Neural progenitor cell (in vitro differentiated cells): ENCODE data around the gene ZNF652. TPM values are rescaled to one million over a fixed set of nuclear protein-coding genes. Genes with fewer than 3 reads are reported as not detected.

Experiments
- DNase-seq: peaks from one replicate; pipeline ENCODE4 v3.0.0-alpha.2; 2016; ENCODE audit warnings: low spot score
- H2AFZ ChIP-seq: fragments of 200-600 bp; sonication (generic); replicated peaks from 2 replicates; pipeline ENCODE4 v1.6.1; 2016; ENCODE audit warnings: antibody characterized with exemption
- H3F3A ChIP-seq: fragments of 200-600 bp; sonication (generic); 2 replicates; pipeline ENCODE4 v1.6.1; 2016; ENCODE audit warnings: antibody characterized with exemption, low read depth
- H3K27ac ChIP-seq: fragments of 200-600 bp; sonication (generic); 2 replicates; pipeline ENCODE4 v1.5.1; 2016; ENCODE audit warnings: mild to moderate bottlenecking
- H3K27me3 ChIP-seq: fragments of 200-600 bp; sonication (generic); 2 replicates; pipeline ENCODE4 v1.6.1; 2016; ENCODE audit warnings: mild to moderate bottlenecking, moderate library complexity
- H3K36me3 ChIP-seq: fragments of 200-600 bp; sonication (generic); 2 replicates; pipeline ENCODE4 v1.5.1; 2016
- H3K4me1 ChIP-seq: fragments of 200-600 bp; sonication (generic); 2 replicates; pipeline ENCODE4 v1.6.1; 2016; ENCODE audit warnings: mixed run types
- H3K4me2 ChIP-seq: fragments of 200-600 bp; sonication (generic); 2 replicates; pipeline ENCODE4 v1.6.1; 2016
- H3K4me3 ChIP-seq: fragments of 200-600 bp; sonication (generic); 2 replicates; pipeline ENCODE4 v1.5.1; 2016
- H3K79me2 ChIP-seq: fragments of 200-600 bp; sonication (generic); 2 replicates; pipeline ENCODE4 v1.6.1; 2016; ENCODE audit warnings: low read depth
- H3K9ac ChIP-seq: fragments of 200-600 bp; sonication (generic); 2 replicates; pipeline ENCODE4 v1.6.1; 2016
- H3K9me3 ChIP-seq: fragments of 200-600 bp; sonication (generic); 2 replicates; pipeline ENCODE4 v1.5.1; 2016; ENCODE audit warnings: low read depth
- H4K20me1 ChIP-seq: fragments of 200-600 bp; sonication (generic); 2 replicates; pipeline ENCODE4 v1.6.1; 2016; ENCODE audit warnings: low read depth
- H3K27ac Mint-ChIP-seq: 3 replicates; pipeline ENCODE4 v1.8.0; 2021; ENCODE audit warnings: mixed read lengths
- H3K27me3 Mint-ChIP-seq: 2 replicates; pipeline ENCODE4 v1.8.0; 2022; ENCODE audit warnings: low read depth, mild to moderate bottlenecking, inconsistent platforms, moderate library complexity, mixed read lengths; ENCODE audit not compliant: insufficient read depth
- H3K36me3 Mint-ChIP-seq: 3 replicates; pipeline ENCODE4 v1.8.0; 2021; ENCODE audit warnings: mixed read lengths
- H3K4me1 Mint-ChIP-seq: 3 replicates; pipeline ENCODE4 v1.8.0; 2021; ENCODE audit warnings: mixed read lengths
- H3K4me3 Mint-ChIP-seq: 3 replicates; pipeline ENCODE4 v1.8.0; 2021; ENCODE audit warnings: mild to moderate bottlenecking, moderate library complexity, mixed read lengths
- H3K9me3 Mint-ChIP-seq: 3 replicates; pipeline ENCODE4 v1.8.0; 2020; ENCODE audit warnings: mixed read lengths
- EZH2 ChIP-seq: fragments of 200-600 bp; sonication (generic); IDR thresholded peaks from 2 replicates; pipeline ENCODE4 v1.6.1; 2017; ENCODE audit warnings: antibody characterized with exemption, mild to moderate bottlenecking, moderate library complexity
- EZH2phosphoT487 ChIP-seq: fragments of 200-600 bp; sonication (generic); IDR thresholded peaks from 2 replicates; pipeline ENCODE4 v1.6.1; 2017; ENCODE audit warnings: antibody characterized with exemption
- total RNA-seq: library from RNA; depleted of rRNA; stranded (reverse); fragments of >200 nt; gene quantifications from 2 replicates; pipeline ENCODE4 v1.2.3, GENCODE V29; 2015; ENCODE audit warnings: low replicate concordance
- TF ChIP-seq, protein P1 (sequence below): fragments of 200-600 bp; sonication (generic); IDR thresholded peaks from 2 replicates; pipeline ENCODE4 v1.5.1; 2017; ENCODE audit warnings: antibody characterized with exemption, mild to moderate bottlenecking

ZNF652 gene
- total RNA-seq, 1 donor from 2014 or later: 55.7 TPM

DNA sequence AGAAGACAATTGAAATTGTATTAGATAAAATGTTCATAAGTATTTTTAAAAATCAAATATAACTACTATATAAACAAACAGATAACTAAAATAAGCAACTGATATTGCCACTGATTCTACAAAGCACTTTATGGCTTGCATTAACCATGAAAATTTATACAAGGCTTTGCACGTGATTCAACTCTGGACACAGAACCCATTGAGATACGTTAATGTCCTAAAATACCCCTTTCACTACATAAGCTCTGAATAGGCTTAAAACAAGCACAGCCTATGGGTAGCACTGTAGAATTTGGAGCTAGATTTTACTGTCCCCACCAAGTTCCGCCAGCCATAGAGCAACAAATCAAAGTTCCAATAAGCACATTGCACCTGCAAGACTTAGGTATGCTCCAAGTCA, 4.5 kb downstream of the ZNF652 start:
- Mint-ChIP-seq H3K9me3 (peaks cover 4% of the 10 kb centered on the region), H3K36me3 (peaks cover 3% of the 10 kb centered on the region), H3K27ac (no peak overlapping the region), H3K4me3 (no peak overlapping the region), H3K27me3 (no peaks in the 10 kb centered on the region), H3K4me1 (peaks cover 28% of the 10 kb centered on the region)
- Histone ChIP-seq H3K4me2 (no peak overlapping the region), H3K4me1 (peaks cover 20% of the 10 kb centered on the region), H3K27me3 (no peaks in the 10 kb centered on the region), H4K20me1 (peaks cover 65% of the 10 kb centered on the region), H2AFZ (no peak overlapping the region), H3K36me3 (no peaks in the 10 kb centered on the region), H3K4me3 (no peak overlapping the region), H3K27ac (no peak overlapping the region), H3K79me2 (peaks cover 91% of the 10 kb centered on the region), H3K9me3 (no peaks in the 10 kb centered on the region), H3F3A (peaks cover 10% of the 10 kb centered on the region), H3K9ac (no peak overlapping the region)
- TF ChIP-seq EZH2phosphoT487 (no peak), EZH2 (no peak)
- TF ChIP-seq, protein P1, sequence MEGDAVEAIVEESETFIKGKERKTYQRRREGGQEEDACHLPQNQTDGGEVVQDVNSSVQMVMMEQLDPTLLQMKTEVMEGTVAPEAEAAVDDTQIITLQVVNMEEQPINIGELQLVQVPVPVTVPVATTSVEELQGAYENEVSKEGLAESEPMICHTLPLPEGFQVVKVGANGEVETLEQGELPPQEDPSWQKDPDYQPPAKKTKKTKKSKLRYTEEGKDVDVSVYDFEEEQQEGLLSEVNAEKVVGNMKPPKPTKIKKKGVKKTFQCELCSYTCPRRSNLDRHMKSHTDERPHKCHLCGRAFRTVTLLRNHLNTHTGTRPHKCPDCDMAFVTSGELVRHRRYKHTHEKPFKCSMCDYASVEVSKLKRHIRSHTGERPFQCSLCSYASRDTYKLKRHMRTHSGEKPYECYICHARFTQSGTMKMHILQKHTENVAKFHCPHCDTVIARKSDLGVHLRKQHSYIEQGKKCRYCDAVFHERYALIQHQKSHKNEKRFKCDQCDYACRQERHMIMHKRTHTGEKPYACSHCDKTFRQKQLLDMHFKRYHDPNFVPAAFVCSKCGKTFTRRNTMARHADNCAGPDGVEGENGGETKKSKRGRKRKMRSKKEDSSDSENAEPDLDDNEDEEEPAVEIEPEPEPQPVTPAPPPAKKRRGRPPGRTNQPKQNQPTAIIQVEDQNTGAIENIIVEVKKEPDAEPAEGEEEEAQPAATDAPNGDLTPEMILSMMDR: no peak
- no peak for DNase-seq

DNA sequence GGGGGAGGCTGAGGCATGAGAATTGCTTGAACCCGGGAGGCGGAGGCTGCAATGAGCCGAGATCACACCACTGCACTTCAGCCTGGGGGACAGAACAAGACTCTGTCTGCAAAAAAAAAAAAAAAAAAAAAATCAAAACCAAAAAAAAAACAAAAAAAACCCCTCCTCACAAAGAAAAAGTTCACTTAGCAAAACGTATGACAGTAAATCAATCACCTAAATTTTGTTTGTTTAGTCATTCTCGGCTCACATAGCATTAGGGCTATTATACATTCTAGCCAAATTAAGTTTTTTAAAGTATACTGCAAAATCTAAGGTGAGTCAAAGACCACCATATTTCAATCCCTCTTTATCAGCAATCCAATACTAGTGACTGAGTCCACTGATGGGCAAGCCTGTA, 5.7 kb downstream of the ZNF652 start:
- TF ChIP-seq EZH2: no peak
- TF ChIP-seq, protein P1: no peak
- TF ChIP-seq EZH2phosphoT487: no peak
- H3K4me3 Mint-ChIP-seq: no peak overlapping the region
- no peak overlapping the region for H3K4me2 ChIP-seq
- no peaks in the 10 kb centered on the region for H3K9me3 ChIP-seq
- peaks cover 26% of the 10 kb centered on the region for H3K4me1 Mint-ChIP-seq
- H3K79me2 ChIP-seq: peaks cover 100% of the 10 kb centered on the region
- peaks cover 63% of the 10 kb centered on the region for H4K20me1 ChIP-seq
- no peaks in the 10 kb centered on the region for H3K36me3 ChIP-seq
- DNase-seq: no peak
- peaks cover 20% of the 10 kb centered on the region for H3K4me1 ChIP-seq
- no peaks in the 10 kb centered on the region for H3K27me3 Mint-ChIP-seq
- peaks cover 6% of the 10 kb centered on the region for H3F3A ChIP-seq
- no peak overlapping the region for H3K27ac Mint-ChIP-seq
- peaks cover 4% of the 10 kb centered on the region for H3K36me3 Mint-ChIP-seq
- no peak overlapping the region for H3K27ac ChIP-seq
- H2AFZ ChIP-seq: no peak overlapping the region
- H3K27me3 ChIP-seq: no peaks in the 10 kb centered on the region
- H3K9ac ChIP-seq: no peak overlapping the region
- H3K9me3 Mint-ChIP-seq: peaks cover 4% of the 10 kb centered on the region
- H3K4me3 ChIP-seq: no peak overlapping the region

DNA sequence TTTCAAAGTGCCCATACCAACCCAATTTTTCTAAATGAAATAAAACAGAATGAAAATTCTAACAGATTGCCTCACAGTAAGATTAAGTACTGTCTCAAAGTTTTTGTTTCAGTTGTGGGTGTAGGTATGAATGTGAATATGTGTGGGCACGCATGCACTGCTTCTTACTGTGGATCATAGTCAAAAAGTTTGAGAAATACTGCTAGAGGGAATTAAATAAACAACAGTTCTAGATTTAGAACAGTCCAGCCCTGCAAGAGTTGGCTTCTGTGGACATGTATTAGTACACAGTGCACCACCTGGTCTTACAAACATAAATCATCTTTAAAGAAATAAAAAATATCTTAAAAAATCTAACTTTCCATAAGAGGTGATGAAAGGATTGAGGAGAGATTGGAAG, 8.4 kb downstream of the ZNF652 start:
- H3K27me3 Mint-ChIP-seq: peaks cover 2% of the 10 kb centered on the region
- no peaks in the 10 kb centered on the region for H3K36me3 ChIP-seq
- H3K9me3 Mint-ChIP-seq: peaks cover 4% of the 10 kb centered on the region
- H3K9ac ChIP-seq: no peak overlapping the region
- H2AFZ ChIP-seq: no peak overlapping the region
- H3K4me3 Mint-ChIP-seq: no peak overlapping the region
- peaks cover 48% of the 10 kb centered on the region for H4K20me1 ChIP-seq
- H3K4me1 ChIP-seq: no peaks in the 10 kb centered on the region
- DNase-seq: no peak
- peaks cover 89% of the 10 kb centered on the region for H3K79me2 ChIP-seq
- H3K27ac ChIP-seq: no peak overlapping the region
- no peaks in the 10 kb centered on the region for H3F3A ChIP-seq
- peaks cover 6% of the 10 kb centered on the region for H3K36me3 Mint-ChIP-seq
- H3K27ac Mint-ChIP-seq: no peak overlapping the region
- H3K9me3 ChIP-seq: no peaks in the 10 kb centered on the region
- no peak overlapping the region for H3K4me2 ChIP-seq
- H3K4me3 ChIP-seq: no peak overlapping the region
- H3K27me3 ChIP-seq: no peaks in the 10 kb centered on the region
- TF ChIP-seq EZH2phosphoT487: no peak
- TF ChIP-seq, protein P1: no peak
- TF ChIP-seq EZH2: no peak
- H3K4me1 Mint-ChIP-seq: peaks cover 8% of the 10 kb centered on the region
